SU-DHL-6 (cell line): ENCODE data around the gene PRDM7.

Experiments
- H2AFZ ChIP-seq: fragments of 200-600 bp; sonication (generic); 2 replicates; pipeline ENCODE4 v1.6.1; 2014; ENCODE audit warnings: low read depth, mild to moderate bottlenecking, moderate library complexity, mixed read lengths, antibody characterized with exemption, low read length; ENCODE audit not compliant: severe bottlenecking
- H3F3A ChIP-seq: fragments of 200-600 bp; shearing (Covaris generic); 2 replicates; pipeline ENCODE4 v1.6.0; 2016; ENCODE audit warnings: antibody characterized with exemption, mild to moderate bottlenecking; ENCODE audit not compliant: insufficient read depth
- H3K27ac ChIP-seq: fragments of 200-600 bp; sonication (generic); 2 replicates; pipeline ENCODE4 v1.5.1; 2016; ENCODE audit warnings: low read depth, mild to moderate bottlenecking, low read length, moderate library complexity, mixed read lengths
- H3K27me3 ChIP-seq: fragments of 200-600 bp; sonication (generic), shearing (Covaris generic); 2 replicates; pipeline ENCODE4 v1.6.0; 2014; ENCODE audit warnings: mild to moderate bottlenecking, low read length
- H3K36me3 ChIP-seq: fragments of 200-600 bp; sonication (generic); 2 replicates; pipeline ENCODE4 v1.6.1; 2014; ENCODE audit warnings: mild to moderate bottlenecking, low read length, mixed read lengths
- H3K4me2 ChIP-seq: fragments of 300-600, 200-600 bp; shearing (Covaris generic), sonication (generic); 2 replicates; pipeline ENCODE4 v1.6.0; 2014; ENCODE audit warnings: low read length, low read depth, mild to moderate bottlenecking; ENCODE audit not compliant: poor library complexity, severe bottlenecking
- H3K4me3 ChIP-seq: fragments of 200-600 bp; sonication (generic); 2 replicates; pipeline ENCODE4 v1.5.1; 2014; ENCODE audit warnings: antibody characterized with exemption, low read length, mild to moderate bottlenecking, mixed read lengths; ENCODE audit not compliant: insufficient read depth, poor library complexity, severe bottlenecking
- H3K79me2 ChIP-seq: fragments of 200-600 bp; sonication (generic); 2 replicates; pipeline ENCODE4 v1.6.1; 2014; ENCODE audit warnings: mild to moderate bottlenecking, low read length, moderate library complexity; ENCODE audit not compliant: insufficient read depth
- H3K9ac ChIP-seq: fragments of 200-600 bp; sonication (generic); 2 replicates; pipeline ENCODE4 v1.7.0; 2014; ENCODE audit warnings: mild to moderate bottlenecking, low read length
- H3K9me2 ChIP-seq: fragments of 200-600 bp; sonication (generic); replicated peaks from 2 replicates; pipeline ENCODE4 v1.6.1; 2014; ENCODE audit warnings: low read length; ENCODE audit not compliant: insufficient read depth
- H3K9me3 ChIP-seq: fragments of 200-600 bp; sonication (generic); 2 replicates; pipeline ENCODE4 v1.6.1; 2014; ENCODE audit warnings: low read length, mixed read lengths; ENCODE audit not compliant: insufficient read depth
- H4K20me1 ChIP-seq: fragments of 200-600 bp; sonication (generic); 2 replicates; pipeline ENCODE4 v1.6.1; 2014; ENCODE audit warnings: low read depth, mild to moderate bottlenecking, antibody characterized with exemption, low read length, moderate library complexity, mixed read lengths
- CTCF ChIP-seq: fragments of 200-600 bp; sonication (generic); IDR thresholded peaks from one replicate; pipeline ENCODE4 v1.5.1; 2017; ENCODE audit warnings: antibody characterized with exemption, mild to moderate bottlenecking, low read length, moderate library complexity; ENCODE audit not compliant: insufficient read depth, poor library complexity, severe bottlenecking
- EZH2phosphoT487 ChIP-seq: fragments of 200-600 bp; sonication (generic), shearing (Covaris generic); conservative IDR thresholded peaks from 2 replicates; pipeline ENCODE4 v1.6.1; 2018; ENCODE audit warnings: mild to moderate bottlenecking, antibody characterized with exemption, low read length, moderate library complexity, mixed read lengths

PRDM7 gene

GRCh38 chr16:90050969-90051368 lies 26.2 kb downstream of the PRDM7 start:
- Histone ChIP-seq H3F3A (0 out of 2 replicates have a peak, but pooled peaks cover 3% of the 10 kb centered on the region), H3K27ac (no peak overlapping the region), H3K4me2 (no peak overlapping the region), H4K20me1 (no peaks in the 10 kb centered on the region), H3K9me2 (no peaks in the 10 kb centered on the region), H3K4me3 (no peak overlapping the region), H3K27me3 (no peaks in the 10 kb centered on the region), H3K9ac (no peak overlapping the region), H3K36me3 (no peaks in the 10 kb centered on the region), H3K9me3 (peaks cover 18% of the 10 kb centered on the region), H3K79me2 (no peaks in the 10 kb centered on the region), H2AFZ (no peak overlapping the region)
- TF ChIP-seq EZH2phosphoT487 (no peak), CTCF (no peak)

- H3K4me2 ChIP-seq, result no peak overlapping the region
- 0 out of 2 replicates have a peak, but pooled peaks cover 3% of the 10 kb centered on the region for H3F3A ChIP-seq
- TF ChIP-seq EZH2phosphoT487 (no peak), CTCF (no peak)
- H3K9me3 ChIP-seq, result no peaks in the 10 kb centered on the region
- no peaks in the 10 kb centered on the region for H3K9me2 ChIP-seq
- H3K27me3 ChIP-seq, result no peaks in the 10 kb centered on the region
- H3K4me3 ChIP-seq, result no peak overlapping the region
- no peak overlapping the region for H3K27ac ChIP-seq
- H2AFZ ChIP-seq, result no peak overlapping the region
- H4K20me1 ChIP-seq, result no peaks in the 10 kb centered on the region
- no peak overlapping the region for H3K9ac ChIP-seq
- H3K79me2 ChIP-seq, result no peaks in the 10 kb centered on the region
- no peaks in the 10 kb centered on the region for H3K36me3 ChIP-seq
Observed at GRCh38 chr16:90048737-90049330, 28.3 kb downstream of the PRDM7 start.

GRCh38 chr16:90048347-90048722 lies 28.8 kb downstream of the PRDM7 start:
- H2AFZ ChIP-seq, result no peak overlapping the region
- no peak overlapping the region for H3K4me3 ChIP-seq
- H3K27me3 ChIP-seq, result no peaks in the 10 kb centered on the region
- 0 out of 2 replicates have a peak, but pooled peaks cover 3% of the 10 kb centered on the region for H3F3A ChIP-seq
- H4K20me1 ChIP-seq, result no peaks in the 10 kb centered on the region
- no peaks in the 10 kb centered on the region for H3K9me2 ChIP-seq
- no peaks in the 10 kb centered on the region for H3K79me2 ChIP-seq
- no peak overlapping the region for H3K27ac ChIP-seq
- H3K36me3 ChIP-seq, result no peaks in the 10 kb centered on the region
- TF ChIP-seq CTCF, result no peak
- TF ChIP-seq EZH2phosphoT487, result no peak
- no peak overlapping the region for H3K9ac ChIP-seq
- no peaks in the 10 kb centered on the region for H3K9me3 ChIP-seq
- H3K4me2 ChIP-seq, result no peak overlapping the region
